ENCODE data around the gene PITPNM1. TPM values are rescaled to one million over a fixed set of nuclear protein-coding genes. Genes with fewer than 3 reads are reported as not detected.

Gene PITPNM1
- total and polyA plus RNA-seq, 12 donors, result 16.4 to 146 (median 53.3) TPM

DNA sequence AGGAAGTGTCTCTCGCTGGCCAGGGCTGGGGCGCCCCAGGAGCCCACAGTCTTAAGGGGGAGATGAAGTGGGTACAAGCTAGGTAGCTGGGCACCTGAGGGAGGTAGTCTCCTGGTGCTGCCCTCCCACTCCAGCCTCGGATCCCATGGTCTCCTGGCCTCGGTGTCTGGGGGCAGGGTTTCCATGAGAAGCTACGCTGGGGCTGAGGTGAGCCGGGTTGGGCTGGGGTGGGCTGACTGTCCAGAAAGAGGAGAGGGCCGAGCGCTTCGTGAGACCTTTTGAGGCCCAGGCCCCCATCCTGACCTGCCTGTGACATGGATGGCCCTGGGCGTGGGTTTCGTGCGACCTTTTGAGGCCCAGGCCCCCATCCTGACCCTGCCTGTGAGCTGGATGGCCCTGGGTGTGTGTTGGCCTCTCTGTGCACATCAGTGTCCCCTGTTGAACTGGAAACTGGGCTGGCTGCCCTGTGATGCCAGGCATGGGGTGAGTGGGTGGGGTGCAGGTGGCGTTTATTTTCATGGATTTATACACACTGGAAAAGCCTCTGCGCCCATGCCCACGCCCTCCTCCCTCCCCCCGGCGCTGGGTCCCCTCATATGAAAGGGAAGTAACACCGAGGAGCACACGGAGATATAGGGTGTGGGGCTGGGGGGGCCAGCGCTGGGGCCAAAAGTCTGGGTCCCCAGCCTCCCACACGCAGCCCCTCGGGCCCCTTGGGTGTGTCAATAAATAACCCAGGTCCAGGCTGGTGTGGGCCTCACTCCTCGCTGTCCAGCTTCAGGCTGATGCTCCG, 13.7 kb downstream of the PITPNM1 start:
- TF ChIP-seq CTCF (IDR thresholded peaks at IDR 0.05), result no peak
- no peak for TF ChIP-seq POLR2A (IDR thresholded peaks at IDR 0.05)
- Histone ChIP-seq H3K4me1 (replicated peaks in 1 of 2) (no peaks in the 10 kb centered on the region), H3K36me3 (replicated peaks in 1 of 2) (peaks cover 0 to 80% of the 10 kb centered on the region in 2 donors), H3K9me3 (replicated peaks in 1 of 3) (no peaks in the 10 kb centered on the region), H3K4me3 (no peak overlapping the region), H3K27ac (no peak overlapping the region), H3K27me3 (no peaks in the 10 kb centered on the region)
- intact Hi-C loops (cut with DNase I), result no loop called here
- WGBS, 4 donors, result 81 to 86% (median 84%) methylated on average over 5 to 24 of the region's 24 CpGs
- no peak for DNase-seq

GRCh38 chr11:67490727-67491065, 14.5 kb downstream of the PITPNM1 start:
- no peak for DNase-seq
- intact Hi-C loops (cut with DNase I), result no loop called here
- Histone ChIP-seq H3K27me3 (no peaks in the 10 kb centered on the region), H3K4me3 (no peak overlapping the region), H3K4me1 (replicated peaks in 1 of 2) (no peaks in the 10 kb centered on the region), H3K36me3 (replicated peaks in 1 of 2) (peaks cover 0 to 74% of the 10 kb centered on the region in 2 donors), H3K27ac (no peak overlapping the region), H3K9me3 (replicated peaks in 1 of 3) (no peaks in the 10 kb centered on the region)
- TF ChIP-seq CTCF (IDR thresholded peaks at IDR 0.05) (no peak), POLR2A (IDR thresholded peaks at IDR 0.05) (no peak)
- 86 to 95% (median 88%) methylated on average over 7 to 15 of the region's 15 CpGs; no CpG with 5 or more reads in 1 of the 4 donors for WGBS, 4 donors

DNA sequence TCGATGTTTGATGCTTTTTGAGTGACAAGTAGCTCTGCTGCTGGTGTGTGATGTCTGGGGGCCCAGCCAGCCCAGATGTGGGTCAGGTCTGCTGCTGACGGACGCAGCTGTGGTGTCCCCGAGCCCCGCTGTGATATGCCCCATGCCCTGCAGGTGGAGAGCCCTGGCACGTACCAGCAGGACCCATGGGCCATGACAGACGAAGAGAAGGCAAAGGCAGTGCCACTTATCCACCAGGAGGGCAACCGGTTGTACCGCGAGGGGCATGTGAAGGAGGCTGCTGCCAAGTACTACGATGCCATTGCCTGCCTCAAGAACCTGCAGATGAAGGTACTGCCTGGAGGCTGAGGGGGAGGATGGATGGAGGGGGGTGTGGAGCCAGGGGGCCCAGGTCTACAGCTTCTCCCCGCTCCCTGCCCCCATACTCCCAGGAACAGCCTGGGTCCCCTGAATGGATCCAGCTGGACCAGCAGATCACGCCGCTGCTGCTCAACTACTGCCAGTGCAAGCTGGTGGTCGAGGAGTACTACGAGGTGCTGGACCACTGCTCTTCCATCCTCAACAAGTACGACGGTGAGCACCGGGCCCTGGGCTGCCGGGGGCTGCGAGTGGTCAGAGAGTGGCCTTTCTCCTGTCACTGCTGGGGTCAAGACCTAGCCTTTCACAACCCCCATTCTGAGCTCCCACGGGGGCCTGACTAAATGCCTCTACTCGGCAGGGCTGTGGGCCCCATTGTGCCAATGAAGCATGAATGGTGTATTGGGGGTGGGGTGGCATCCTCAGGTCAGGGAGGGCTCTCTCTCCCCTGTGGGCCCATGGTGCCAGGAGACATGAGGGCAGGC, 15.1 kb downstream of the PITPNM1 start:
- Histone ChIP-seq H3K9me3 (replicated peaks in 1 of 3) (no peaks in the 10 kb centered on the region), H3K4me3 (no peak overlapping the region), H3K4me1 (replicated peaks in 1 of 2) (peaks cover 0 to under 1% of the 10 kb centered on the region in 2 donors), H3K27me3 (no peaks in the 10 kb centered on the region), H3K27ac (no peak overlapping the region), H3K36me3 (replicated peaks in 1 of 2) (peaks cover 0 to 68% of the 10 kb centered on the region in 2 donors)
- 83 to 93% (median 91%) methylated on average over 15 to 23 of the region's 23 CpGs for WGBS, 4 donors
- no peak for TF ChIP-seq POLR2A (IDR thresholded peaks at IDR 0.05)
- TF ChIP-seq CTCF (IDR thresholded peaks at IDR 0.05), result no peak
- DNase-seq, result no peak
- intact Hi-C loops (cut with DNase I), result no loop called here

DNA sequence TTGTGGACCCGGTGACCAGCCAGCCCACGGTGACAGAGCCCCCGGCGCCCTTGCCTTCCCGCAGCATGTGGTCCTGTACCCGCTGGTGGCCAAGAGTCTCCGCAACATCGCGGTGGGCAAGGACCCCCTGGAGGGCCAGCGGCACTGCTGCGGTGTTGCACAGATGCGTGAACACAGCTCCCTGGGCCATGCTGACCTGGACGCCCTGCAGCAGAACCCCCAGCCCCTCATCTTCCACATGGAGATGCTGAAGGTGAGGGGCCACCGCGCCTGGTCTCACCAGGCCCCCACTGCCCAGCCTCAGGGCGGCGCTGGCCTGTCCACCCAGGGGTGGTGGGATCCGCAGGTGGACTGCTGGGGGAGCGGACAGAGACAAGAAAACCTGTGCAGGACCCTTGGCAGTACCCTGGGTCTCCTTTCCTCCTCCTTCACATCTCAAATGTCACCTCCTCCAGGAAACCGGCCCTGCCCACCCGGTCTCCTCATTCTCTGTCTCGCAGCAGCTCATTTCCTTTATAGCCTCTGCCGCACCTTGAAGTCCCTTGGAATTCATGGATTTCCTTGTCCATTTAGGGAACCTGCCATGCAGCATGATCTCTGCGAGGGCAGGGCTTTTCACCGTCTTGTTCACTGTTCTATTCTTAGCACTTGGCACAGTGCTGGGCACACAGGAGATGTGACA, 15.8 kb downstream of the PITPNM1 start:
- Histone ChIP-seq H3K4me1 (replicated peaks in 1 of 2) (peaks cover under 1 to 7% of the 10 kb centered on the region in 2 donors), H3K27ac (no peak overlapping the region), H3K27me3 (no peaks in the 10 kb centered on the region), H3K9me3 (replicated peaks in 1 of 3) (no peaks in the 10 kb centered on the region), H3K4me3 (no peak overlapping the region), H3K36me3 (replicated peaks in 1 of 2) (peaks cover 0 to 67% of the 10 kb centered on the region in 2 donors)
- 69 to 88% (median 82%) methylated on average over 11 to 25 of the region's 25 CpGs for WGBS, 4 donors
- intact Hi-C loops (cut with DNase I), result no loop called here
- DNase-seq, result no peak
- TF ChIP-seq CTCF (IDR thresholded peaks at IDR 0.05), result no peak
- no peak for TF ChIP-seq POLR2A (IDR thresholded peaks at IDR 0.05)

All from adrenal gland (tissue), 12 donors.